ENCODE data around the gene ZNF835. TPM values are rescaled to one million over a fixed set of nuclear protein-coding genes. Genes with fewer than 3 reads are reported as not detected.

The ZNF835 gene
- total and polyA plus RNA-seq, 10 of the 15 experiments (the other 5 are each of a cell fraction or from before 2014, with no cell fraction given): not detected

GRCh38 chr19:56690670-56691069 lies 19.1 kb upstream of the ZNF835 start:
- 55% methylated on average over 10 of the region's 10 CpGs for WGBS (ENCODE audit: insufficient coverage, insufficient replicate concordance, low lambda C conversion rate, missing lambda C conversion rate)
- H3K27me3 ChIP-seq (replicated peaks in 1 of 2; ENCODE audit: control insufficient read depth in 2 of 2, insufficient read depth in 2 of 2, low read length in 1 of 2): no peaks in the 10 kb centered on the region
- SMC1A ChIA-PET (ENCODE audit: uncharacterized antibody, unreplicated experiment): no interaction called here
- no peak overlapping the region for H3K27ac ChIP-seq (ENCODE audit: control insufficient read depth, insufficient read depth)
- POLR2A ChIA-PET: no interaction called here
- CTCF ChIA-PET: no interaction called here
- RAD21 ChIA-PET (ENCODE audit: unreplicated experiment): no interaction called here
- FAIRE-seq (no peak), ATAC-seq (no peak), DNase-seq (ENCODE audit: low read depth, low spot score) (no peak)
- no peaks in the 10 kb centered on the region for H3K79me2 ChIP-seq (ENCODE audit: control insufficient read depth, insufficient read depth, low read length)
- in situ Hi-C loops (cut with MboI) (no loop called here), intact Hi-C loops (cut with micrococcal nuclease; ENCODE audit: unreplicated experiment) (no loop called here)
- no peaks in the 10 kb centered on the region for H3K36me3 ChIP-seq (ENCODE audit: control insufficient read depth in 2 of 2, insufficient read depth in 2 of 2, low read length in 1 of 2)
- no peak overlapping the region for H3K9ac ChIP-seq (ENCODE audit: control insufficient read depth, insufficient read depth, low read length)
- no peak overlapping the region for H2AFZ ChIP-seq (ENCODE audit: control insufficient read depth, low read depth, low read length)
- H3K4me2 ChIP-seq (ENCODE audit: control insufficient read depth, insufficient read depth): no peak overlapping the region
- no peaks in the 10 kb centered on the region; the same call in 1 of the 3 replicates for H3K9me3 ChIP-seq (replicated peaks; ENCODE audit: control insufficient read depth, insufficient read depth, low read length)
- no peaks in the 10 kb centered on the region for H3K4me1 ChIP-seq (ENCODE audit: control insufficient read depth, insufficient read depth, low read length)
- no TSS peak for BruUV-seq (replicated peaks)
- no peaks in the 10 kb centered on the region for H4K20me1 ChIP-seq (ENCODE audit: control insufficient read depth, insufficient read depth)
- H3K4me3 ChIP-seq: no peak overlapping the region
- TF ChIP-seq JUND (IDR thresholded peaks at IDR 0.05; ENCODE audit: low read depth, low read length) (no peak), PBX3 (IDR thresholded peaks at IDR 0.05; ENCODE audit: insufficient replicate concordance, low read depth, low read length) (no peak), HDGF (IDR thresholded peaks at IDR 0.05) (no peak), RFX5 (IDR thresholded peaks at IDR 0.05; ENCODE audit: low read depth, low read length) (no peak), POLR2A (IDR thresholded peaks at IDR 0.05; ENCODE audit: low read depth, low read length) (no peak), BCL11A (IDR thresholded peaks at IDR 0.05; ENCODE audit: low read depth, low read length) (no peak), SMARCA5 (IDR thresholded peaks at IDR 0.05) (no peak), STAT3 (IDR thresholded peaks at IDR 0.05; ENCODE audit: low read depth, low read length) (no peak), USF1 (IDR thresholded peaks at IDR 0.05; ENCODE audit: borderline replicate concordance, extremely low read length, insufficient read depth, low read depth, low read length) (no peak), ZNF24 (IDR thresholded peaks at IDR 0.05) (no peak), EED (IDR thresholded peaks at IDR 0.05; ENCODE audit: low read depth) (no peak), TAF1 (IDR thresholded peaks at IDR 0.05; ENCODE audit: borderline replicate concordance, low read depth, low read length) (no peak), RBBP5 (conservative IDR thresholded peaks at IDR 0.05) (no peak), E2F8 (IDR thresholded peaks at IDR 0.05; ENCODE audit: low read depth, partially characterized antibody) (no peak), CHD4 (IDR thresholded peaks at IDR 0.05) (no peak), BMI1 (IDR thresholded peaks at IDR 0.05; ENCODE audit: borderline replicate concordance) (no peak), ZBTB40 (IDR thresholded peaks at IDR 0.05; ENCODE audit: borderline replicate concordance) (no peak), TBL1XR1 (IDR thresholded peaks at IDR 0.05; ENCODE audit: low read depth, low read length) (no peak)

Measured in GM12878 (cell line).